ENCODE data around the gene RNF214.

The RNF214 gene

DNA sequence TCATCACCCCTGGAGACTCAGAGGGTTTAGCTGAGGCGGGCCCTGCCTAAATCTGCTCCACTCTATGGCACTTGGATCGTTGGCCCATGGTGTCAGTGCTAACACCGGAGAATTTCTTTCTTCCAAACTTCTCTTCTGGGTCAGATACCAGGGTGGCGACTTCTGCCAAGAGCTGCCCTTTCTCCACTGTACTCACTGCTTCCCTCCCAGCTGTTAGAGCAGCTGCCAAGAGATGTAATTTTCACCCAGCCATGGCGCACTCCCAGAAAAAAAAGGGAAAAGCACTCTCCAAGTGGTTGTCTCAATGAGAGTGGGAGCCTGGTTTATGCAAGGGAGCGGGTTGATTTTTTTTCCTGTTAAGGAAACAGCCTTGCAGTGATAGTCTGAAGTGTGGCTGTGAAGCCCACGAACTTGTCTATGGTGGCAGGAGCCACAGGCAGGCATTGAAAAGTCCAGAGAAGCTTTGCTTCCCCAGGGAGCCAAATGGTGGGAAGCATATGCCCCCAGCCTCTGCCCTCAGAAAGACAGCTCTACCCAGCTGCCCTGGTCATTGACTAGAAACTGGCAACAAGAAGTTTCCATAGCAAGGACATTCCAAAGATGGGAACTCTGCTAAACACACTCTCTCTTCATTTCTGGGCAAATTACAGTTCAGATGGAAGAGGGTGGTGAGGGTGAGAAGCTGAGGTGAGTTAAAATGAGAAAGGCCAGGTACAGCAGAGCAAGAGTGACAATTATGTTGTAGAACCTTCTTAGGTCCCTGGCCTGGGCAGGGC is 11.3 kb upstream of the RNF214 start:
- Histone ChIP-seq H3K4me2 (ENCODE audit: insufficient read depth, low read length) (no peak overlapping the region), H3K36me3 (ENCODE audit: insufficient read depth, low read length) (peaks cover 93% of the 10 kb centered on the region), H2AFZ (ENCODE audit: low read depth, low read length) (no peak overlapping the region), H3K4me3 (ENCODE audit: low read depth in 1 of 2, low read length in 2 of 2) (no peak overlapping the region), H3K9me3 (ENCODE audit: insufficient read depth, low read length, severe bottlenecking) (no peaks in the 10 kb centered on the region), H3K4me1 (ENCODE audit: insufficient read depth, low read length) (no peaks in the 10 kb centered on the region), H3K9ac (ENCODE audit: low read depth, low read length) (no peak overlapping the region), H3K27me3 (ENCODE audit: insufficient read depth, low read length, poor library complexity) (no peaks in the 10 kb centered on the region), H3K27ac (ENCODE audit: low read length) (no peak overlapping the region), H4K20me1 (ENCODE audit: insufficient read depth, low read length) (0 out of 2 replicates have a peak, but pooled peaks cover 5% of the 10 kb centered on the region), H3K79me2 (ENCODE audit: insufficient read depth, low read length) (no peaks in the 10 kb centered on the region)
- ATAC-seq (ENCODE audit: insufficient read depth, low read depth) = no peak
- no peak for TF ChIP-seq EZH2 (IDR thresholded peaks at IDR 0.05; ENCODE audit: borderline replicate concordance, low read depth, low read length, severe bottlenecking)
- TF ChIP-seq, protein P1, sequence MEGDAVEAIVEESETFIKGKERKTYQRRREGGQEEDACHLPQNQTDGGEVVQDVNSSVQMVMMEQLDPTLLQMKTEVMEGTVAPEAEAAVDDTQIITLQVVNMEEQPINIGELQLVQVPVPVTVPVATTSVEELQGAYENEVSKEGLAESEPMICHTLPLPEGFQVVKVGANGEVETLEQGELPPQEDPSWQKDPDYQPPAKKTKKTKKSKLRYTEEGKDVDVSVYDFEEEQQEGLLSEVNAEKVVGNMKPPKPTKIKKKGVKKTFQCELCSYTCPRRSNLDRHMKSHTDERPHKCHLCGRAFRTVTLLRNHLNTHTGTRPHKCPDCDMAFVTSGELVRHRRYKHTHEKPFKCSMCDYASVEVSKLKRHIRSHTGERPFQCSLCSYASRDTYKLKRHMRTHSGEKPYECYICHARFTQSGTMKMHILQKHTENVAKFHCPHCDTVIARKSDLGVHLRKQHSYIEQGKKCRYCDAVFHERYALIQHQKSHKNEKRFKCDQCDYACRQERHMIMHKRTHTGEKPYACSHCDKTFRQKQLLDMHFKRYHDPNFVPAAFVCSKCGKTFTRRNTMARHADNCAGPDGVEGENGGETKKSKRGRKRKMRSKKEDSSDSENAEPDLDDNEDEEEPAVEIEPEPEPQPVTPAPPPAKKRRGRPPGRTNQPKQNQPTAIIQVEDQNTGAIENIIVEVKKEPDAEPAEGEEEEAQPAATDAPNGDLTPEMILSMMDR (IDR thresholded peaks at IDR 0.05; ENCODE audit: borderline replicate concordance, extremely low read depth, low read length, poor library complexity, severe bottlenecking) = no peak
- DNase-seq = no peak

DNA sequence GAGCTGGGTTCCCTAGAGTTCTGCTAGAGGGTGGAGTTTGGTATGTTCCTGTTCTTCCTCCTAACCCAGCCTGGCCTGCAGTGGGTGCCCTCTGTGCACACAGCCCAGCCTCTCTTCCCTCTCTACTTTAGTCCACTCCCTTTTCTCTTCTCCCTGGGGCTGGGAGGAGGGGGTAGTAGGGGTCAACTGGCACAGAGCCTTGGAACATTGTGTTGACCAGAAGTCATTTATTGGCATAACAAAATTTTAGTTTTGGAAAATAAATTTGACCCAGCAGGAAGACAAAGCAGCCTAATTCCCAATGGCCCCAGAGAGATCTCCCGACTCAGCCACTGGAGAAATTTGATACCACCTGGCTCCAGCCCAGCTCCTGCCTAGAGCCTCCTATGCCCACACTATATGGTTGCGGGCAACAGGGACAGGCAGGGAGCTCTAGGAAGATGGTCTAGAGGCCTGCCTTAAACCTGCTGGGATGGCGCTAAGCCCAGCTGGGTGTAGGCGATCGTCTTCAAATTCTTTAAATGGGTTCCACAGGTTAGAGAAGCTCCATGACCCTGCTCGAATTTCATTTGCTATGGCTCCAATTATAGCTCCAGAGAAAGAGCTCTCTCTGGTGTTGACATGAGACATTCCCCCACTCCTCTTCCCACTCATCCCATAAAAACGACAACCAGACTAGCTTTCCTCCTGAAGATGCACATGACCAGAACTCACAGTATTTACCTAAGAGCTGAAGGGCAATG is 10.5 kb upstream of the RNF214 start:
- ATAC-seq (ENCODE audit: insufficient read depth, low read depth) = no peak
- no peak overlapping the region for H3K4me2 ChIP-seq (ENCODE audit: insufficient read depth, low read length)
- peaks cover 6% of the 10 kb centered on the region; the same call in 1 of the 2 replicates for H4K20me1 ChIP-seq (ENCODE audit: insufficient read depth, low read length)

DNA sequence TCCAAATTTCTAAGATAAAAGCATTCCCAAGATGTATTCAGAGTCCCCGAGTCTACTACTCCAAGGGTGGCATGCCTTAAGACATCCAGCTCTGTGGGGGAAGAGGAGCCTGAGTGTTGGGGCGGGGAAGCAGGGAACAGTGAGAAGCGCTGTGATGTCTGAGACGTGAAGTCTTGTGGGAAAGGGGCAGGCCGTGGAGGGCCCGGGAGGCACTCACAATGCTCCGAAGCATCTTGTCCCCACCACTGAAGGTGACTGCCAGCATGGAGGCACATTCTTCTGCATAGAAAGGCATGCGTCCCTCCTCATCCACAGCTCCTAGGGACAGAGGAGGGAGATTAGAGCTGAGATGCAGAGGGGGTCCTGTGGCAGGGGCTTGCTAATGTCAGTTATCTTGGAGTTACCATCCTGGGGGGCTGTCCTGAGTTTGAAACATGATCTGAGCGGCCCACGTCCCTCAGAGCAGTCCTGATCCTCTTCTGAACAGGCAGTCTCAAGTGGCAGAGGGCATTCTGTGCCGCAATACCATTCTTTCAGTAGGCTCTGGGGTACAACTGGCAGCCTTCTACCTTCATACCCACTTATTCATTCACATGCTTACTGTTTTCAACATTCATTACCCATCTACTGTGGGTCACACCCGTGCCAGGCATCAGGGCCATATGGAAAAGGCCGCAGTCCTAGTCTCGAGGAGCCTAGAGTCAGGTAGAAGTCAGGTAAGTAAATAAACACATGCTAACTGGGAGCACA is 9.3 kb upstream of the RNF214 start:
- Histone ChIP-seq H4K20me1 (ENCODE audit: insufficient read depth, low read length) (peaks cover 8% of the 10 kb centered on the region; the same call in 1 of the 2 replicates), H3K36me3 (ENCODE audit: insufficient read depth, low read length) (peaks cover 92% of the 10 kb centered on the region), H3K4me2 (ENCODE audit: insufficient read depth, low read length) (no peak overlapping the region), H3K9ac (ENCODE audit: low read depth, low read length) (no peak overlapping the region), H3K4me3 (ENCODE audit: low read depth in 1 of 2, low read length in 2 of 2) (no peak overlapping the region), H3K9me3 (ENCODE audit: insufficient read depth, low read length, severe bottlenecking) (no peaks in the 10 kb centered on the region), H3K4me1 (ENCODE audit: insufficient read depth, low read length) (no peaks in the 10 kb centered on the region), H2AFZ (ENCODE audit: low read depth, low read length) (no peak overlapping the region), H3K27me3 (ENCODE audit: insufficient read depth, low read length, poor library complexity) (no peaks in the 10 kb centered on the region), H3K79me2 (ENCODE audit: insufficient read depth, low read length) (no peaks in the 10 kb centered on the region), H3K27ac (ENCODE audit: low read length) (no peak overlapping the region)
- ATAC-seq (ENCODE audit: insufficient read depth, low read depth) (no peak), DNase-seq (no peak)
- no peak for TF ChIP-seq EZH2 (IDR thresholded peaks at IDR 0.05; ENCODE audit: borderline replicate concordance, low read depth, low read length, severe bottlenecking)
- TF ChIP-seq, protein P1 (IDR thresholded peaks at IDR 0.05; ENCODE audit: borderline replicate concordance, extremely low read depth, low read length, poor library complexity, severe bottlenecking) = no peak

More for the DNA sequence above, 10.5 kb upstream of the RNF214 start:
- no peaks in the 10 kb centered on the region for H3K79me2 ChIP-seq (ENCODE audit: insufficient read depth, low read length)
- H3K4me3 ChIP-seq (ENCODE audit: low read depth in 1 of 2, low read length in 2 of 2) = no peak overlapping the region
- no peak overlapping the region for H2AFZ ChIP-seq (ENCODE audit: low read depth, low read length)
- H3K9ac ChIP-seq (ENCODE audit: low read depth, low read length) = no peak overlapping the region
- no peak overlapping the region for H3K27ac ChIP-seq (ENCODE audit: low read length)
- no peaks in the 10 kb centered on the region for H3K4me1 ChIP-seq (ENCODE audit: insufficient read depth, low read length)
- no peak for DNase-seq
- TF ChIP-seq, protein P1 (IDR thresholded peaks at IDR 0.05; ENCODE audit: borderline replicate concordance, extremely low read depth, low read length, poor library complexity, severe bottlenecking) = no peak
- no peak for TF ChIP-seq EZH2 (IDR thresholded peaks at IDR 0.05; ENCODE audit: borderline replicate concordance, low read depth, low read length, severe bottlenecking)
- no peaks in the 10 kb centered on the region for H3K27me3 ChIP-seq (ENCODE audit: insufficient read depth, low read length, poor library complexity)
- no peaks in the 10 kb centered on the region for H3K9me3 ChIP-seq (ENCODE audit: insufficient read depth, low read length, severe bottlenecking)
- H3K36me3 ChIP-seq (ENCODE audit: insufficient read depth, low read length) = peaks cover 94% of the 10 kb centered on the region
